ENCODE data around the gene NRXN3.

DNA sequence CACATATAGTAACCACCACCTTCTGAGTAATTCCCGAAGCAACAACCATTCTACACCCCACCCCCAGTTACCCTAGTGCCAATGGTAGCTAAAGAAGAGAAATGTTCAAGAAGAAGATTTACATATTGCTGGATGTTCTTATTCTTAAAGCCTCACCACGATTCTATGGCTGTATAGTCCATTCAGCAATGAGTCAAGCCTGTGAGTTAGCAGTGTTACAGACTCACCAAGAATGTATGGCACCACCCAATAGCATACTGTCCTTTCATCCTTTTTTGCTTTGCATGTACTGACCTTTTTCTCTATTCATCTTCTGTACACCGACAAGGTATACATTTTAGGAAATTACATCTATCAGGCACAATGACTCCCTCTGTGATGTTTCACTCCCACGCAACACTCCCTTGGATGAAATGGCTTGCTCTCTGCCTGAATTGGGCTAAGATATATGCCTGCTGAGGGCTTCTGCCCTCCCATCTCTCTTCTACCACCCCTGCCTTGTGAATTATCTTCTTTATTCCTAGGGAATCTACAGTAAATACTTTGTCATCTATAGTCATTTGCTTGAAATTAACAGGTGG lies 1095.3 kb downstream of the NRXN3 start:
- TF ChIP-seq CTCF (IDR thresholded peaks at IDR 0.05 in 4 of 5, conservative IDR thresholded peaks at IDR 0.05 in 1 of 5) (no peak), POLR2A (IDR thresholded peaks at IDR 0.05) (no peak)
